Suppressor macrophage (primary cell): ENCODE data around the gene EXOC3.
"Not testable (repeated sequence)": the region's sequence is repeated elsewhere in the genome, so short reads cannot be mapped to it uniquely, and the experiment has no call there.

Experiments used
- DNase-seq, 4 experiments: peaks; one replicate each; pipeline ENCODE4 v3.0.0-alpha.2; 2020 to 2022

EXOC3 gene

DNA sequence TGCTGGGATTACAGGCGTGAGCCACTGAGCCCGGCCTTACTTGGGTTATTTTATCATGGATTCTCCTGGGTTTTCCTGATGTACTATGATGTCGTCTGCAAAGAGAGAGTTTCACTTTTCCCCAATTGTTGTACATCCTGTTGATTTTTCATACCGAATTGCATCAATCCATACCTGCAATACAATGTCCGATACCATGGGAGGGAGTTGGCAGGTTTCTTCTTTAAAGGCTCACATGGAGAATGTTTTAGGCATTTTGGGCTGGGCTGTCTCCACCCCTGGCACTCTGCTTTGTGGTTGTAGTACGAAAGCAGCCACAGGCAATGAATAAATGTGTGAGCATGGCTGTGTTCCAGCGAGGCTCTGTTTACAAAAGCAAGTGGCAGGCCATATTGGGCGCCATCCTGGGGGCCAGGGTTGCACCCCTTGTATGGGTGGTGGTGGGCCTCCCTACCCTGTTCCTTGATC, 35.1 kb upstream of the EXOC3 start:
- no peak for DNase-seq

DNA sequence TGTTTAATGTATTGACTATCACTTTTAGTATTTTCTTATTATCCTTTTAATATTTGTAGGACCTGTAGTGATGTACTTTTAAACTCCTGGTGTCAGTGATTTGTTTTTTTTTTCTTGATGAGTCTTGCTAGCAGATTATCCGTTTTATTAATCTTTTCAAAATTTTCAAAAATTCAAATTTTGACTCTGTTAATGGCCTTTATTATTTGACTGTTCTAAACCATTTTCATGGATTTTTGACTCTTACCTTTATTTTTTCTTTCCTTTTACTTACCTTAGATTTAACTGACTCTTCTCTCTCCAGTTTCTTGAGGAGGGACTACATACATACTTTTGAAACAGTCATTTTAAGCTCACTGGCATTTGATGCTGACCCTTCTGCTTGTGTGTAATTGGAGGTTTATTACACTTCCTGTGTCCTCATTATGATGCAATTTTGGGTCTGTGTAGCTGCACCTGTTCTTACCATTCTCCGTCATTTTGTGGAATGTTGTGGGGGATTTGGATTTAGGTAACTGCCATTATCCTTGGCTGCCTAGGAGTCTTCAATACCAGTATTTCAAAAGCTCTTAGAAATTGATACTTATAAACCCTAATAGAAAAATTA, 32.0 kb upstream of the EXOC3 start:
- no peak for DNase-seq

DNA sequence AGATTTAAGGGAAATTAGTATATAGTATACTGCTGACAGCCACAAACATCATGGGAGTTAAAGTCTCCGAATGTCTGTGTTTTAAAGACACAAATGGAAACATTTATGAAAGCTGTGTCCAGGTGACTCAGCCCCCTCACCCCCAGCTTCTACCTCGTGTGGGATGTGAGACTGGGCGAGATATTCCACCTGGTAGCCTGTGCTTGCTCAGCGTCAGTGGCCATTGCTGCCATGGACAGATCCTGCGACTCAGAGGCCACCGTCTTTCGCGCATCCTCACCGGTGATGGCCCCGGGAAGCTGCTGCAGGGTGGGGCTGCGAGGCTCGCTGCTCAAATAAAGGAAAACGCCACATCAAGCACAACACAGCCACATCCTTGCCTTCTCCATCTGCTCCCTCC, 31.2 kb upstream of the EXOC3 start:
- DNase-seq, result no peak

DNA sequence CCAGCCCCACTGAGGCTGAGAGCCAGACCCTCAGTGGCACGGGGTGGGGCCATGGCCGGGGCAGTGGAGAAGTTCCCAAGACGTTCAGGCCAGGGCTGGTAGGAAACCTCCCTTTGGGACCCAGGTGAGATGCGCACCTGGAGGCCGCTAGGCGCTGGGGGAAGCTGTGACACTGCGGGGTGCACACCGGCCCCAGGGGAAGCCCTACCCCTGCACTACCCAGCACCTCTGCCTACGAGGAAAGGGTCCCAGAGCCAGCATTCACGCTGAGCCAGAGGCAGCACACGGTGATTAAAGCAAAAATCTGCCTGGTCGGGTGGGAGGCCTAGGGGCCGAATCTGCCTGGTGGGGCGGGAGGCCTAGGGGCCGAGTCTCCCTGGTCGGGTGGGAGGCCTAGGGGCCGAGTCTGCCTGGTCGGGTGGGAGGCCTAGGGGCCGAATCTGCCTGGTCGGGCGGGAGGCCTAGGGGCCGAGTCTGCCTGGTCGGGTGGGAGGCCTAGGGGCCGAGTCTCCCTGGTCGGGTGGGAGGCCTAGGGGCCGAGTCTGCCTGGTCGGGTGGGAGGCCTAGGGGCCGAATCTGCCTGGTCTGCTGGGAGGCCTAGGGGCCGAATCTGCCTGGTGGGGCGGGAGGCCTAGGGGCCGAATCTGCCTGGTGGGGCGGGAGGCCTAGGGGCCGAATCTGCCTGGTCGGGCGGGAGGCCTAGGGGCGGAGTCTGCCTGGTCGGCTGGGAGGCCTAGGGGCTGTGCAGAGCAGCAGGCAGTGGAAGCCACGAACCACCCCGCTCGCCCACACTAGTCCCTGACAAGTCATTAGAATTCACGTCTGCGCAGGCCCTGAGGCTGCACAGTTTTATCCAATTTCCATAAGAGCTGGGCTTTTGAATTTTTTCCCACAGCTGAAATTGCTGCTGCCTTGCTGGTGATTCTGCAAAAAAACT, 27.7 kb upstream of the EXOC3 start:
- DNase-seq, result not testable (repeated sequence)

DNA sequence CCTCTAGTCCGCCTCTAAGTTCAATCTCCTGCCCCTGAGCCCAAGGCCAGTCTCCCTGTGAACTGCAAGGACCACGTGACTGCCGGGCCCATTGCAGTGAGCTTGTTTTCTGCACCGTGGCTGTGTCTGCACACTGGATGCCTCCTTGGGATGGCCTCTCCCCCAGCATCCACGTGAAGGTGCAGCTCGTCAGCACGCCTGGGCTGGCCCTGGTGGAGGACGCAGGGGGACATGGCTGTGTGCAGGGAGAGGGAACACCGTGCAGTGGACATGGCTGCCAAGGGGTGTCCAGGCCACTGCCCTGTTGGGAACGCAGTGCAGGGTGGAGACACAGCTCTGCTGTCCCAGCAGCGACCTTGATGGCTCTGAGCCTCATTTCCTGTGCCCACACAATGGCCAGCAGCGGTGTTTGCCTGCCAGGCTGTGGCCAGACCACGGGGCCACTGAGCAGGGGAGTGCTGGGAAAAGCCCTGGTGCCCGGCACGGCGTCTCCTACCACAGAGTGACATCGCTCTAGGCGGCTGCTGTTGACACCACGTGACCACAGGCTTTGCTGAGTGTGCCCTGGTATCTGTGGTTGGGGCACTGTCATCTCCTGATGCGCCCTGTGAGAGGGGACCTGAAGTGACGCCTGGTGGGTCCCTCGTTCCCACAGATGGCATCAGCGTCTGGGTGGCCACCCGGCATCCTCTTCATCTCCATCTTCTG, 26.9 kb upstream of the EXOC3 start:
- DNase-seq, result no peak

DNA sequence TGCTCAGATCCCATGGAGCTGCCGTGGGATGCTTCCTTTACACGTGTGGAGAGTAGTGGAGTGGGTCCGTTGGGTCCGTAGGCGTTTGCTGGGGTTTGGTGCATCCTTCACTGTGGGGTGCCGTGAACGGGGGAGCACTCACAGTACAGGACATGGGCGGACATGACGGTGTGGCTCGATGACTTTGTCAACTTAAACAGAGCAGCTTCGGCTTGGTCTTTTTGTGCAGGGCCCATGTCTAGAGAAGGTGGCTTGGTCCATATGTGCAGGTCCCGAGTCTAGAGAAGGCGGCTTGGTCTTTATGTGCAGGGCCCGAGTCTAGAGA, 26.4 kb upstream of the EXOC3 start:
- DNase-seq, result no peak

DNA sequence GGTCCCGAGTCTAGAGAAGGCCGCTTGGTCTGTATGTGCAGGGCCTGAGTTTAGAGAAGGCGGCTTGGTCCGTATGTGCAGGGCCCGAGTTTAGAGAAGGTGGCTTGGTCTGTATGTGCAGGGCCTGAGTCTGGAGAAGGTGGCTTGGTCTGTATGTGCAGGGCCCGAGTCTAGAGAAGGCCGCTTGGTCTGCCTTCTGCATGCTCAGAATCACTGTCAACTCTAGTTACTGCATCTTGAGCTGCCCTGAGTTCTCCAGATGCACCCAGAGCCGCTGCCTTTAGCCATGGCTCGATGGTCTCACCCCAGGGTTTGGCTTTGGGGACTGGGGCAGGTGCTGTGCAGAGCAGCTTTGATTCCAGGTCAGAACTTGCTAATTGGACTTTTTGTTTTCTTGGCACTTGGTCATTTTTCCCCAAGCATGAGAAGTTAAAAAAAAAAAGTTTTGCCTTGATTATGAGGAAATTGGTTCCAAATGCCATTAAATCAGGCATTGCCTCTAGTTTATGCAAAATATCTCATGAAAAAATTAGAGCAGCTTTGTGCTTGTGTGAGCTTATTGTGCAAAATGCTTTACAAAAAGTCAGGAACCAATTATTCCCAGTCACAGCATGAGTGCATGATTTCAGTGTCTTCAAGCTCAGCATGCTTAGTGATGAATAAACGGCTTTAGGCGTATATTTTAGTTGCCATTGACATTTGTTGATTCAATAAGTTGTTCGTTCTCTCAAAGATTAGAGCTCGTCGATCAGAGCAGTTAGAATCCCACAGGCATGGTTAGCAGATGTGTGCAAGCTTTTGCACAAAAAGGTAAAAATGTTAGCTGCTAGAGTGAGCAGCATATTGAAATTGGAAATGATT, 25.4 kb upstream of the EXOC3 start:
- DNase-seq, result no peak

DNA sequence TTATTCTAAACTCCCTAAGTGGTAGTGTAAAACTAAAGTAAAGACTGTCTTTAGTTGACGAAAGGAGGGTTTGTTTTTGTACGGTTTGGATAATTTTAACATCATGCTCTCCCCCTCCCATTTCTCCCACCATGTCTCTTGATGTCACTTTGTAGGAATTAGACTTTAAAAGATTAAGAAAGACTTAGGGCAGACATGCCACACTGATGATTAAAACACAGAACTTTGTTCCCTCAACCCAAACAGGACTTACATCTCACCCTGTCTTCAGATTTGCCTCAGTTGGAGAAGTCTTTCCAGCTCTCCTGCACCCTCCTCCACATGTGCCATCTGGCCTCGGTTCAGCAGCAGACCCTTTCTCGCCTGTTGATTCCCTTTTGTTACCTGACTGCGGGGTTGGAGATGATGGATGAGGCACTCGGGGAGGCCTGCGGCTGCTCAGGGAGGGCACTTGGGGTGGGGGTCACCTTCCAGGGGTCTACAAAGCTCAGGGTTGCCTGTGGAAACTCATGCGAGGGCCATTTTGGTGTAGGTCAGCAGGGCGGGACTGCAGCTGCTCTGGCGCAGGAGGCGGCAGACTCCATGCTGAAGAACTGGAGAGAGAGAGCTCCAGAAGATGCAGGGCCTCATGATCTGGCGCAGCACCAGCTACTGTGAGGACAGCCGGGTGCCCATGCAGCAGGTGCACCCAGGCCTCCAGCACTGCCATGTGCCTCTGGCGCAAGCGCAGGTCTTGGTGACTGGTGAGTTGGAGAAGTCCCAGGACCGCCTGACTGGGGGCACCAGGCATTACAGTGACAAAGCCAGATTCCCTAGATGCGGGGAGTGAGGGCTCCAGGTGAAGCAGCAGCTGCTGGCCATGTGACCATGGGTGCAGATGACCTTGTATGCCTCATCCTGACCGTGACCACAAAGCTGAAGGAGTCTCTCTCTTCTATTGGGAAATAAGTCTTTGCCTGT, 24.5 kb upstream of the EXOC3 start:
- DNase-seq, result peak in 2 of 4 experiments; percentile 27 to 31

DNA sequence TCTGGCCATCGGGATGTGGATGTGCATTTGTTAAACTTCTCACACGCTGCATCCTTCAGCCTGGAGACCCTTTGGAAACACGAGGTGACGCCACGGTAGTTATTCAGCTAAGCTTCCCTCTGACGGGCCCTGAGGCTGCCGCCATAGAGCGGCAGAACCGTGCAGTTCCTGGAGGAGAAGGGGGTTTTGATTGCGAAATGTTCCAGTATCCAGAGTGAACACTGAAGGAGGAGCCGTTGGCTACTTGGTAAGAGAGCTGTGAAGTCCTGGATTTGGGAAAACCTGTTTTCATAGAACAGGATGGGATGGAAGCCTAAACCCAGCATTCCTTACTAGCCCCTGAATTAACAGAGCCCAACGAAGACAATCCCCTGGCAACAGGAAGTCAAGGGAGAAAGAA, 23.0 kb upstream of the EXOC3 start:
- no peak for DNase-seq

DNA sequence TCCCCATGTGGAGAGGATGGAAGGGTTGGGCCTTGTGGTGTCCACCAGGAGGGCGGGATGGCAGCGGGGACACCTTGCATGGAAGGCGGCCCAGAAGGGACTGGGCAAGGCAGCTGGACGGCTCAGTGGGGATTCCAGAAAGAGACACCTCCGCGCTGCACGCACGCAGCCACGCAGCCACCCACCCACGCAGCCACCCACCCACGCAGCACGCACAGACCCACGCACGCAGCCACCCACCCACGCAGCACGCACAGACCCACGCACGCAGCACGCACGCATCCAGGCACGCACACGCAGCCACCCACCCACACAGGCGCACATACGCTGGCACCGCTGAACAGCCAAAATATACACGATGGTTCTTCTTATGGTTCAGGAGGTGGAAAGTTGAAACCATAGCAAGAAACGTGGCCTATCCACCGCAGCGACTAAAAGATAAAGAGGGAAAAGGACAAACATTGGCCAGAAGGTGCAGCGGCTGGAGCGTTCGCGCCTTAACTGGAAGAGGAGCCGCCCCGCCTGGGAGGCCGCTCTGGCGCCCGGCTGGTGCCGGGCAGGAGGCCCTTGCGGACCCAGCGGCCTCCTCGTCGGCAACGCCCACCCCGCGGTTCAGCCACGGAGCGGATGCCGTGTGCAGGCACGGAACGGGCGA, 22.2 kb upstream of the EXOC3 start:
- no peak for DNase-seq

DNA sequence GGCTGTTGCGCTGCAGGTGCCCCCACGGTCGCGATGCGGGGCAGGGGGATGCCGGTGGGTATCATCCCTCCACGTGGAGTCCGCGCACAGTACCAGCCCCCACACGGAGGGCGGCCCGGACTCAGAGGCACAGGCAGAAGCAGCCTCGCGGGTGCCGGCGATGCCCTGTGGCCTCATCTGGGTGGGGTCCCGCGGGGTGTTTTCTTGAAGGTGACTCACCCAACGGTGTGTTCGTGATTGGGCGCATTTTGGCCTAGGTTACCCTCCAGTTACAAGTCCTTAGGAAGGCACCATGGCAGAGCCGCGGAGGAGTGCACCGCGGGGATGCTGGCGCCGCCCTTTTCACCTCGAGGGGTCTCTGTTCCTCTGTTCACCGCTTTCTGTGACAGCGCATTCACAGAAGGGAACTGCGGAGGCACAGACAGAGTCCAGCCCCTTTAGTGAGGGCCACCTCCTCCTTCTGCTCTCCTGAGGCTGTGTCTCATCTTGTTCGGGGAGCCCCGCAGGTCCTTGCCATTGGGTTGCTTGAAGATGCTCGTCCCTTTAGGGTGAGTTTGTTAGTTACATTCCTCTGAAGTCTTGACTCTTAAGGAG, 21.6 kb upstream of the EXOC3 start:
- peak in 1 of 4 experiments; percentile 1 for DNase-seq

DNA sequence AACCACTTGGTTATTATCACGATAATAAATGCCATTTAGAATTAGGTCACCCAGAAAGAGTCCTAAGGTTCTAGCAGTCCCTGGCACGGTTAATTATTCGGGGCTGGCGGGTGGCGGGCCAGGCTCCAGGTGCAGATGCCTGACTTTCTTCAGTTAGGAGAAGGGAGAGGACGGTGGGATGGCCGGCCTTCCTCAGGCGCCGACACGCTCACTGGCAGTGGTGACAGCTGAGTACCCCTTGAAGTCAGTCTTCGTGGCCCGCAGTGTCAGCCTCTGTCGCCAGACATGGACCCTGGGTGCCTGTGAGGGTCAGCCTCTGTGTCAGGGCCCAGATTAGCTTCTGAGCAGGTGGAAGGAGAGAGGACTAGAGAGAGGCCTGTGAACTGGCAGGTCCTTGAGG, 21.1 kb upstream of the EXOC3 start:
- DNase-seq, result no peak

DNA sequence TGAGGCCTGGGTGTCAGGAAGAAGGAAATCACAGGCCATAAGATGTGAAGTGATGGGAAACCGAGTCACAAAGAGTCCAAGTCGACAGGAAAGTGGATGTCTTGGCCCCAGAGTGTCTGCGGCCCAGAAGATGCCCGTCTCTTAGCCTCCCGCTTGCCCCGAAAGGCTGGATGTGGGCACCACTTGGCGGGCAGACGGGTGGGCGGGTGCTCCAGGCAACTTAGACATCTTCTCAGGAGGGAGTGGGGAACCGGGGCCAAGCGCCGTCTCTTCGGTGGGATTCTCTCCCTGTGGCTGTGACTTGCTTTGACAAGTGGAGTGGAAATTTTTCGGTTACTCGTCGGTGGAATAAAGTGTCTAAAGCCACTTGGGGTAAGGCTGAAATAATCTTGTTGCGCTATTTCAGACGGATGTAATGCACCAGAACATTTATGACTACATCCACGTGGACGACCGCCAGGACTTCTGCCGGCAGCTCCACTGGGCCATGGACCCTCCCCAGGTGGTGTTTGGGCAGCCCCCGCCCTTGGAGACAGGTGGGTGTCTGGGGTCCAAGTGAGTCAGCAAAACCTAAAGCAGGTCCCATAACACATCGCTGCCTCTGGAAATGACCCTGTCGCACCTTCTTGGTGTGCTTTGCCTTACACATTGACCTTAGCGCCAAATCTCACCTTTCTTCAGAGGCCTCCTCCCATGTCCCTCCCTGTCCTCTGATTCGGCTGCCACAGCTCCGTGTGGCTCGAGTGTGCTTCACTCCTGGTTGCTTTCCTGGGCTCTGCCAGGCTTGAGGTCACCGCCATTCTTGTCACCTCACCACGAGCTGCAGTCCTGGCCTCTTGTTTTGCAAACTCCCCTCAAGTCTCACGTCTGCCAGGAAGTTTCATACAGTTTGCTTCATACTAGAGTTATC, 20.4 kb upstream of the EXOC3 start:
- DNase-seq, result no peak

DNA sequence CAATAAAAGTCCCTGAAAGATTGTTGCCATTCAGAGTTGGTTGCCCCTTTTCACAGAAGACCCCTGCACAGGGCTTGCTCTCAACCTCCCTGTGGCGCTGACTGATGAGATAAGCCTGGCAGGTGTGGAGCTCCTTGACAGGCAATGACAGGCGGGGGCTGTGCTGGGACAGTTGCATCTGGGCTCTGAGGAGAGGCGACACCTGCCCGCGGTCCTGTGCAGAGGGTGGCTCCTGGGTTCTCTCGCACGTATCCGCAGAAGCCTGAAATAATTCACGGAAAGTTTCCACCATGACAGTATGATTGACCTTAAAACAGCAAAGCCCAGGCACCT, 19.8 kb upstream of the EXOC3 start:
- DNase-seq, result no peak

DNA sequence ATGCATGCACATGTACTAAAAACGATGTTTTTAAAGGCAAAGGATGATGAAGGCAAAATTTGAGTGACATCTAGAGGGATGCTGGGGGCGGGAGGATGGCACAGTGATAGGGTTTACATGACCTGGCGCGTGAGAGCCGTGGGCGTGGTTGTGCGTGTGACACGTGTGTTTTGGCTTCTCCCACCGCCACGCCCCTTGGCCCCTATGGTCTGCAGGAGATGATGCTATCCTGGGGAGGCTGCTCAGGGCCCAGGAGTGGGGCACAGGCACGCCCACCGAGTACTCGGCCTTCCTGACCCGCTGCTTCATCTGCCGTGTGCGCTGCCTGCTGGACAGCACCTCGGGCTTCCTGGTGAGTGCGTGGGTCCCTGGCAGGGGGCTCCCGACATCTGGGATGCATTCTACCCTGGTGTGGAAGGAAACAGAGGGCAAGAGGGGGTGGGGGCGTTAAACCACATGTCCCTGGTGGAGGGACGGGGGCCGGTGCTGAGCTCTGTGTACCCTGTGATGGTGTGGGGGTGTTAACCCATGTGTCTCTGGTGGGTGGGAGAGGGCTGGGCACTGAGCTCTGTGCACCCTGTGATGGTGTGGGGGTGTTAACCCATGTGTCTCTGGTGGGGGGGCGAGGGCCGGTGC, 19.2 kb upstream of the EXOC3 start:
- DNase-seq, result peak in 2 of 4 experiments; percentile 36 to 46

DNA sequence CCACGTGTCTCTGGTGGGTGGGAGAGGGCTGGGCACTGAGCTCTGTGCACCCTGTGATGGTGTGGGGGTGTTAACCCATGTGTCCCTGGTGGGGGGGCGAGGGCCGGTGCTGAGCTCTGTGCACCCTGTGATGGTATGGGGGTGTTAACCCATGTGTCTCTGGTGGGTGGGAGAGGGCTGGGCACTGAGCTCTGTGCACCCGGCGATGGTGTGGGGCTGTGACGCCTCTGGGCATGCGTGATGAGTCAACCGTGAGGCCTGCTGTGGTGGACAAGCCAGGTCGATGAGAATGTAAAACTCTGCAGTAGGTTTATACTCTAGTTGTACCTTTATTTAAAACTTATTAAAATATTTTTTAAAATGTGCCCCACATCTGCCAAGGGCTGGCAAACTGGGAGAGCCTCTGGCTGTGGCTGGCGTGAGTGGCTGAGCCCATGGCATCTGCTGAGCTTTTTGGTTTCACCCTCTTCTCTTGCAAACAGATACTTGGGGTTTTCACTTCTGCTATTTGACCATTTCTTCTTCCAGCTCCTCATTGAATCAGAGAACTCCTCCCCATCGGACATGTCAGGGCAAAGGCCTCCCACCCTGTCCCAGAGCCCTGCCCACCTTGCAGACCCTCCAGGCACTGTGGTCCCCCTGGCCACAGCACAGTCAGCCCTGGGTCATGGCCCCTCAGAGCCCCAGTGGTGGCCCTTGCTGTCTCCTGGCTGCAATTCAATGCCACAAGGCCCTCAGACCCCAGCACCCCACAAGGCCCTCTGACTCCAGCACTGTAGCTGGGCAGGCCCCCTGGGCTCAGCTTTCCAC, 18.5 kb upstream of the EXOC3 start:
- DNase-seq, result peak; percentile 67 to 82 (median 82)

DNA sequence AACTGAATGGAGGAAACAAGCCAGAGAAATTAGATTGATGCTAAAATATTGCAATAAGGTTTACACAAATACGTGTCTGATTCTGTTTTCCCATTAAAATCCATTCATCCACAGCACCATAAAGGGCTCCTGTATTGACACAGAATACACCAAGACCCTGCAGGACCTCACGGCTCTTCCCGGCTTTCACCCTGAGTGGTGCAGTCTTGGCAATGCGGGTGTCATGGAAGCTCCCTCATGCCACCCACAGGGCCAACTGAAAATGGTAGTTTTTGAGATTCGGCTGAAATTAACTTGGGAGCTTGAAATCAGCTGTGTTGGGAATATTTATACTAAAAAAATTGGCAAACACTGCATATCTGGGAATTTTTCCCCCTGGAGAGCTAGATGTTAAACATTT, 17.3 kb upstream of the EXOC3 start:
- peak; percentile 29 to 66 (median 60) for DNase-seq

DNA sequence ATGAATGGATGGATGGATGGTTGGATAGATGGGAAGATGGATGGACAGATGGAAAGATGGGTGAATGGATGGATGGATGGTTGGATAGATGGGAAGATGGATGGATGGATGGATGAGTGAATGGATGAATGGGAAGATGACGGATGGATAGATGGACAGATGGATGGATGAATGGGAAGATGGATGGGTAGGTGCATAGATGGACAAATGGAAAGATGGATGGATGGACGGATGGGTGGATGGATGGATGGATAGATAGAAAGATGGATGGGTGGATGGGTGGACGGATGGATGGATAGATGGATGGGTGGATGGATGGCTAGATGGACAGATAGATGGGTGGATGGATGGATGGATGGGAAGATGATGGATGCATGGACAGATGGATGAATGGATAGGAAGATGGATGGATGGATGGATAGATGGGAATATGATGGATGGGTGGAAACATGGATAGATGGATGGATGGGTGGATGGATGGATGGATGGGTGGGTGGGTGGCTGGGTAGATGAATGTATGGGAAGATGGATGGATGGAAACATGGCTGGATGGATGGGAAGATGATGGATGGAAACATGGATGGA, 16.5 kb upstream of the EXOC3 start:
- no peak for DNase-seq
